ENCODE measurements around the gene SLC7A1. TPM values are rescaled to one million over a fixed set of nuclear protein-coding genes. Genes with fewer than 3 reads are reported as not detected.

SLC7A1 gene
- total RNA-seq, 1 donor from 2014 or later: 34.6 TPM

DNA sequence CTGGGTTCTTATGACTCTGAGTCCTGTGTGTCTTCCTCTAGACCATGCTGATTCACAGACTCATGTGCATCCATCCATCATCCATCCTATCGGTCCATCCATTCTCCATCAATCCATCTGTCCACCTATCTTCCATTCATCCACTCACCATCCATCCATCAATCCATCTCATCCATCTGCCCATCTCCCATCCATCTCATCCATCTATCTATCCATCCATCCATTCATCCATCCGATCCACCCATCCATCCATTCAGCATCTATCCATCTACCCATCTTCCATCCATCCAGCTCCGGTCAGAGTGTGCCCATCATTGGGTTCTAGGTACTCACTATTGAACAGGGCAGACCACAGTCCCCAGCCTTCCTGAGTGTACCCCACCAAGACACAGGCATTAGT, 75.6 kb downstream of the SLC7A1 start:
- no peak for DNase-seq (ENCODE audit: low spot score)
- intact Hi-C loops (cut with DNase I): no loop called here
- no peak for ATAC-seq

DNA sequence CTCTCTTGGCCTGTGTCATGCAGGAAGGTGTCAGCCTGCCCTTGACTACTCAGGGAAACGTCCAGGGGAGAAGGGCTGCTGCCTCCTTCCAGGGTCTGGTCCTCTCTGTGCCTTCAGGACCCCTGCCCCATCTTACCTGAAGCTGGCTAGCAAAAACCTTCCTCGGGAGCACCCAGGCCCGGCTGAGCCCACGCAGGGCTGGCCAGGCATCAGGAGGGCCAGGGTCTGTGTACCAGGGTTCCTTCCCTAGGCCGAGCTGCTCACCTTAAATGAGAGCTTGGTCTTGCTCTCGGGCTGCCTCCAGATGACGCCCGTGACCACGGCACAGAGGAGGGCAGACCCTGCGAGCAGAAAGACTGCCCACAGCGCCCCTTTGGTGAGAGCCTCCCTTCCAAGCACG, 78.6 kb downstream of the SLC7A1 start:
- peak; percentile 21 for DNase-seq (ENCODE audit: low spot score)
- no peak for ATAC-seq
- intact Hi-C loops (cut with DNase I): no loop called here

DNA sequence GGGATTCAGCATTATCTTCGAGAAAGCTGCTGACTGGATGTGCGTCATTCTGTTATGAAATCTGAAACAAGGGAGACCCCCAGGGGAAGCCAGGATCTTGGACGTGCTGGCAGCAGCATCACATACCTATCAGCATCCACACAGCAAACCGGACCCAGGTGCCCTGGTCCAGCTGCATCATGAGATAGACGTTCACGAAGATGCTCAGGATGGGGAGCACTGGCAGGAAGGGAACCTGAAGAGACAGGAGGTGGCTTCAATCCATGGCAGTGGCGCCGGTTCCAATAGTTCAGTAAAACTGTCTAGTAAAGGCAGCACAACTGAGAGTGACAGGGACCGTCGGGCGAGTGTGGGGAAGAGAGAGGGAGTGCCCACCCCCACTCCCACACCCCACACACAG, 79.5 kb downstream of the SLC7A1 start:
- ATAC-seq (no peak), DNase-seq (ENCODE audit: low spot score) (no peak)
- intact Hi-C loops (cut with DNase I): no loop called here

DNA sequence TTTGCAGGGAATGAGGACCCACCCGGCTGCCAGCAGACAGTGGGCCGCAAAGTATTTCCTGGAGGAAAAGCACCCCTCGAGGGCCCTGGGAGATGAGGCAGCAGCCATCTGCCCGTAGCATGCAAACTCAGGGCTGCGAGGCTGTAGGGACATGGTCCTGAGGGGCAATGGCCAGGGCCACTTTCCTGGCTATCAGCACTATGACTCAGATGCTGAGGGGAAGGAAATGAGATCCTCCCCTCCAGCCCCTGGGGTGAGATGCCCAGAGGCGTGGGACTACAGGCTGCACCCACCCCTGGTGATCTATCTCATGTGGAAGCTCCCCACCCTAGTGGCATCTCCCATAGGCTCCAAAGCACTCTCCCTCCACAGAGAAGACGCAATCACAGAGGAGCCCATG, 80.1 kb downstream of the SLC7A1 start:
- DNase-seq (ENCODE audit: low spot score) (no peak), ATAC-seq (no peak)
- intact Hi-C loops (cut with DNase I): no loop called here

DNA sequence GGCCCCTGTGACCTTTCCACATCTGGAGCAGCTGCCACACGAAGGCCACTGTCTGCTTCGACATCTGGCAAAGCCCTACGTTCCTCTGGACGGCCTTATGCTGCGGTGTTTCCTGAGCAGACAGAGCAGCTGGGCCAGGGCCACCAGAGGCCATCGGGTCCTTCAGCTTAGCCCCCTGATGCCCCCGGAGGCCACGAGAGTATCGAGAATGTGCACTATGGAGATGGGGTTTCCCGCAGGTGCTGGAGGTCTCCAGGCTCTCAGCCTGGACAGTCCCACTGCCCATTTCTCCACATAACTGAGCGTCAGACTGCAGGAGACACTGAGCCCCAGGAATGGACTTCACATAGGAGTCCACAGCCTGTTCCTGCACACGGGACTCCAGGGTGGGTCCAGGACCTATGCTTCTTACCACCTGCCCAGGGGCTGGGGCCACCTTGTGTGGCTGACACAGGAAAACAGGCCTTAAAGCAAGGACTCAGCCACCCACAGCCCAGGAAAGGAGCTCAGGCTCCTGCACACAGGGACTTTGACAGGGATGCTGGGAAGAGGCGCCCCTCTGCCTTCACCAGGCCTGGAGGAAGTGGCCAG, 80.7 kb downstream of the SLC7A1 start:
- ATAC-seq: no peak
- DNase-seq (ENCODE audit: low spot score): no peak
- intact Hi-C loops (cut with DNase I): no loop called here

DNA sequence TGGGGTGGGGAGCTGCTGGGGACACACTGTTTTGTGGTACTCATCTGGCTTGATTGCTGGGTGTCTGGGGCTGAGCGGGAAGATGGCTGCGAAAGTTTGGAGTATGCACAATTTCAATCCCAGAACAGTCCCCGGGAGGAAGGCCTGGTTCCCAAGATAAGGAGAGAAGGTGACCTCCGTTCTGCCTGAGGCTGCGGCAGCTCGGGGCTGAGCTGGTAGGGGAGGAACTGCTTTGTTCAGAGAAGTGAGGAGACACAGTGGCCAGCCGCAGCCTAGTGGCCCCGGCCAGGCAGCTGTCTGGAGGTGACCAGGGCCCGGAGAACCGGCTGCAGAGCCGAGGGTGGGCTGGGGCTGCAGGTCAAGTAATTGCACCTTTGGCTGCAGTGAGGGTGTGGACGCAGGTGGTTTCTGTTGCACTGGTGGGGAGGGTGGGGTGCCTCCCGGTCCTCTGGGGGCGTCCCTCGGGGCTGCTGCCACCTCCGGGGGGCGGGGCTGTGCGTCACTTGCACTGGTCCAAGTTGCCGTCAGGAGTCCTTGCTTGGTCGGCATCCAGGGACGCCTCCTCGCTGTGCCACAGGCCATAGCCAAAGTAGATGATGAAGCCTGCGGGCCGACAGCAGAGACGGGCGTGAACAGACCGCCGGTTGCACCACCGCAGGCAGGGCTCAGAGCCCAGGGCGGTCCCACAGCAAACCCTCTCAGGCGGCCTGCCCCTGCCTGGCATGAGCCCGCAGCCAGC, 81.3 kb downstream of the SLC7A1 start:
- DNase-seq (ENCODE audit: low spot score) (no peak), ATAC-seq (no peak)
- intact Hi-C loops (cut with DNase I): loop anchor here (2.0 kb wide), 1 partner anchor 329 kb away; no protein-coding TSS in a partner anchor

DNA sequence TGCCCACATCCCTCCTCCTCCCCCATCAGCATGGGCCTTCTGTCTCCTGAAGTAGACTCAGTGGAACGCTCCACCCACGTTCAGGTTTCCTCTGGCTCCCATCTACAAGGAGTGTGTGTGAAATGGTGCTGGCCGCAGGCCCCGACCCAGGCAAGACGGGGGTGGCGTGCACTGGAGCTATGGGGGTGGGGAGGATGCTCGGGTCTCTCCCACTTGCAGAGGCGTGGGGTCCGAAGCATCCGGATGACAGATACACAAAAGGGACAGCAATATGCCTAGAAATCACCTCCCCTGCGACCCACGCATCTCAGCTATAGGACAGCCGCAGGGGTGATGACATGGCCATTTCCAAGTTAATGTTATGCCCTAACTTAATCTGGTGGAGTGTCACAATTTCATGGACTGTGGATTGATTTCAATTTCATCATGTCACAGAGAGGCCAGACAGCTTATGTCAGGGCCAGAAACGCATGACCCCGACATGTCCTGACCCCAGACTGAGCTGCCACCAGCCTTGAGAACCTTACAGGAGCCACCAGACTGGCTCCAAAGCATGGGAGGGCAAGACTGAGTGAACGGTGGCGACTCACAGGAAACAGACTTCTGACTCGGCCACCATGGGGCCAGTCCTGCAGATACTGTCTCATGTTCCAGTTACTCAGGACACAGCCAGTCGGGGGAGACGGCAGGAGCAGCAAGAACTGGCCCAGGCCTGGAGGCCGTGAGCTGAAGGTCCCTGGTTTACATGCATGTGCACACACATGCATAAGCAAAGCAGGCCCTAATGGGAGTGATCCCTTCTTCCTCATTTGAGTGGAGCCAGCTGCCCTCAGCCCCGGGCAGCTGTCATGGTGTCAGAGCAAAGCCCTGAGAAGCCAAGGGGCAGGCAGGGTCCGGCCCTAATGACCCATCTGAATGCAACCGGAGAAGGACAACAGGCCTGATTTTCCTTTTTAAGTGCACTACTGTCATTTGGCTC, 82.2 kb downstream of the SLC7A1 start:
- intact Hi-C loops (cut with DNase I): loop anchor here (2.0 kb wide), 1 partner anchor 330 kb away; no protein-coding TSS in a partner anchor
- ATAC-seq (no peak), DNase-seq (ENCODE audit: low spot score) (no peak)

DNA sequence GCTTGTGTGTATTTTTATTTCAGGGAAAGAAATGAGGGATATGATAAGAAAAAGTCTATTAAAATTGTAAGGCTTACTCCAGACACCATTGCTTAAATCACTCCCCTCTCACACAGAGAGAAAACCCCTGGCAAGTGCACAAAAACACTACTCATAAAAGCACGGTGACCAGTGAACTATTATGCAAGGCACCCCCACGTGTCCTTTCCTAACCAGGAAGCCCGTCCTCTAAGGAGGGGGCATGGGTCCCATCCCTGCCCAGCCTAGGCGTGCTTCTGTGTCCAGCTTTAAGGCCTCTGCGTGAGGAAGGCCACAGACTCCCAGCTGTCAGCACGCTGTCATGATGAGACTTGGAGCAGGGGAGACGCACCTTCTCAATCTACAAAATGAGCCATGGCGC, 83.5 kb downstream of the SLC7A1 start:
- intact Hi-C loops (cut with DNase I): loop anchor here (2.0 kb wide), 1 partner anchor 331 kb away; no protein-coding TSS in a partner anchor
- DNase-seq (ENCODE audit: low spot score): no peak
- ATAC-seq: peak; percentile 90

DNA sequence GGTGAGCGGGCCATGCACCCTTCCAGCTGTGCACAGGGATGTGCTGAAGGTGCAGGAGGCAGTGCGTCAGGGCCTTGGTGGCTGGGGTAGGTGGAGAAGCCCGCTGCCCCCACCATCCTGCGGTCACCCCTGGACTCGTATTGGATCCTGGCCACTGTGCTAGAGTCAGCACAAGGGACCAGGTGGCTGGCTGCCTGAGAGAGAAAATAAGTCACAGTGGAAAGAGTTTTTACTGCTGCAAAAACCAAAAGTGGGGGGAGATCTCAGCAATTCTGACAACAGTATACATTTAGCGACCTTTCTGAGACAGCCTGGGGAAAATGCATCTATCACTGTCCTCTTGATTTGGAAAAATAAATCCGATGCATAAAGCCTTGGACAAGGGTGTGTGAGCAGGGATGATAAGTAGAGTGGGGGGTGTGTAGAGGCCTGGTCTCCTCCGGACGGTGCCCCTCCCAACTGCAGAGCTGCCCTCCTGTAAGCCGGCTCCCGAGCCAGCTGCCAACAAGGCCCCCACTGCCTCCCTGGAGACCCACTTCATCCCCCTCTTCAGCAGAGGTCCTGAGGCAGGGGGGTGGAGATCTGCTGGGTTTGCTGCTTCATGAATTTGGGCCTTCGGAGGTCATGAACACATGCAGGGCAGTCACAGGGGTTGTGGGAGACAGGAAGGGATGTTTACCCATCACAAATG, 84.2 kb downstream of the SLC7A1 start:
- DNase-seq (ENCODE audit: low spot score) (no peak), ATAC-seq (no peak)
- intact Hi-C loops (cut with DNase I): no loop called here

DNA sequence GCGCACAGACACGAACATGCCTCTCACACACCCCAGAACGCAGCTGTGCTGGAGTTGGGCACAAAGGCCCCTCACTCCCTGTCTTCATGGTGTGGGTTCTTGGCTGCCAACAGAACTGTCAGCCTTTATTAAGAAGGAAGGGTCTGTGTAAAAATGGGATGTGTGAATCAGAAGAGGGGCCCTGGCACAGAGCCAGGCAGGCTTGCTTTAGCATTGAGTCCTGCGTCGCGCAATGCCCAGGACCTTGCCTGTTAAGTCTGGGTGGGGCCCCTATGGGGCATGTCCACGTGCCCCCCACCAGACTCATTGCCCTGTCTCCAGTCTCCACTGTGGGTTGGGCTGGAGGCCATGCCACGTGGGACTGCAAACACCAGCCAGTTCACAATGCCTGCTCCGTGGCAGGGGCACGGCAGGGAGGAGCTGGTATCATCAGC, 84.8 kb downstream of the SLC7A1 start:
- DNase-seq (ENCODE audit: low spot score) (no peak), ATAC-seq (no peak)
- intact Hi-C loops (cut with DNase I): no loop called here

DNA sequence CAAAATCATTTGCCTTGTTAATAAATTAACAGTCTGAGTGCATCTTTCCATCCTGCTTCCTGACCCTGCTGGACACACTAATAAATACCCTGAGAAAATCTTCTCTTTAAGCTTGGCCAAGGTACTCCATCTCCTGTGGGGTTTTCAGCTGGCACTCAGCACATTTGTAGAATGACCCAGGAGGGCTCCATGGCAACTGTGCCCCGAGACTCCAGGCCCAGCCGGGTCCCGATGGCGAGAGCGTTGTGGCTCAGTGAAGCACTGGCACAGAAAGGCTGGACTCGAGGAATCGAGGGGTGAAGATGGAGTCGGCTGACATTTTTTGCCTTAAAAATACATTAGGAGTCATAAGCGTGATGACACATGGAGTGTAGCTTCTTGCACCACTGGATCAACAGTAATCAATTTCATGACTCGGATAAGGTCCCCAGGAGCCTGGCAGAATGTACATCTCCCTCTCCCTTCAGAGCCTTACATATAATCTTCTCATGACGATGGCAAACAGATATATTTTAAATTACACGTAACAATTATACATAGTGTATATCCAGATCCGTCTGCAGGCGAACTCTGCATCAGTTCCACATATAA, 85.4 kb downstream of the SLC7A1 start:
- ATAC-seq (no peak), DNase-seq (ENCODE audit: low spot score) (no peak)
- intact Hi-C loops (cut with DNase I): no loop called here

DNA sequence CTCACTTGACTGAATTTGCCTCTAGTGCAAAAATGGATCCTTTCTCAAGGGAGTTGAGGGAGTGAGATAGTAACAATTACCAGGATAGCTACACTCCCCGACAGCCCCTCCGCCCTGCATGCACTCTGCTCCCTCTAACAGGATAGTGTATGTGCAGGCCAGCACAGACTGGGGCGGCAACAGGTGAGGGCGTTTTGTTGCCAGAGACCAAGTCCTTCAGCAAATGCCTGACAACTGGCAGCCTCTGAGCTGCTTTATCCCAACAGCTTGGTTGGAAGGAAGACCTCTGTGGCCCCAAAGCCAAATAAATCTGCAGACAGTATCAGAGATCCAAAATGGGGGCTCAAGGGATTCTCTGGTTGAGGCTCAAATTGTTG, 86.6 kb downstream of the SLC7A1 start:
- intact Hi-C loops (cut with DNase I): no loop called here
- ATAC-seq: no peak
- no peak for DNase-seq (ENCODE audit: low spot score)

DNA sequence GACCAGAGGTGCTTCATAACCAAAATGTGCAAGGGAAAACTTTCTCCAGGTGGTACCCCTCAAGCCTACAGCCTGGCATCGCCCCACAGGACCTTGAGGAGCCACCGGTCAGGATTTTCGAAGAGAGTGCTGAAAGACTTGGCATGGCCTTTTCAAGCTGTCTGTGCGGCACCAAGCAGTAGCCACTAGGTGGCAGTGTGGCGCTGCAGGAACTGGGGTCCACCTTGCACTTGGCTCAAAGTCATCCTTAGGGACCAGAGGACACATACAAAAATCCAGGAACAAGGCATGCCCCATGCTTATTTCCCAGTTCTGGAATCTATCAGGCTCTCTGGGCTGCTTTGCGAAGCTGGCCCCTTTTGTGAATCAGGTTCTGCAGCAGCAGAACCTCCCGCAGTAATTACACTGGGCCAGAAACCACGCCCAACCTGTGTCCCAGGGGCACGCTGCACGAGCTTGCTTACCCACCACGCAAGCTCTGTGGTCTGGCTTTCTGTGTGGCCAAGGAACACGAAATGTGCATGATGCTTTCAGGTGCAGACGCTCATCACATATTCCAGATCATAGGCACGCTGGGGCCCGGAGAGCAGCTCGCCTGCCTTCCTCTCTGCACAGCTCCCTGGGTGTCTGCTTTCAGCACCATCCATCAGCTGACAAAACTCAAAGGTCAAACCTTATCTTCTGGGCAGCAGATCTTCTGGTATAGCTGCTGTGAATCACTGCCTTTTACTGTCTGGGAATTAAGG, 87.2 kb downstream of the SLC7A1 start:
- intact Hi-C loops (cut with DNase I): no loop called here
- DNase-seq (ENCODE audit: low spot score) (peak; percentile 93), ATAC-seq (peak; percentile 86)

DNA sequence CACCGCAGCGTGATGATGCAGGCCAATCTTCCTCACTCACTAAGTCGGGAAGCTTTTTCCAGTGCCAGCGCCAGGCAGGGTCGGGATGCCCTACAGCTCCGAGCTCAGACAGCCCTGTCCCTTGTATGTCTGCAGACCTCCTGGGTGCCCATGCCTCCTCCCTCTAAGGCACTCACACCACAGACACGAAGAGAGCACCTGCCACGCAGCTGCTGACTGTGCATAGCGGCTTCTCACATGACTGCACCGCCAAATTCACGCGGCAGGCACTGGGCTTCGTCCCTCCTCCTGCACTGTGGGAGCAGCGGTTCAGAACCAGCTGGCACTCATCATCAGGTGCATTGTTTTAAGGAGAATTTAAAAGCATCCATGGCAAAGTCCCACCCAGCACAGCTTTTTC, 88.1 kb downstream of the SLC7A1 start:
- ATAC-seq (no peak), DNase-seq (ENCODE audit: low spot score) (no peak)
- intact Hi-C loops (cut with DNase I): no loop called here

DNA sequence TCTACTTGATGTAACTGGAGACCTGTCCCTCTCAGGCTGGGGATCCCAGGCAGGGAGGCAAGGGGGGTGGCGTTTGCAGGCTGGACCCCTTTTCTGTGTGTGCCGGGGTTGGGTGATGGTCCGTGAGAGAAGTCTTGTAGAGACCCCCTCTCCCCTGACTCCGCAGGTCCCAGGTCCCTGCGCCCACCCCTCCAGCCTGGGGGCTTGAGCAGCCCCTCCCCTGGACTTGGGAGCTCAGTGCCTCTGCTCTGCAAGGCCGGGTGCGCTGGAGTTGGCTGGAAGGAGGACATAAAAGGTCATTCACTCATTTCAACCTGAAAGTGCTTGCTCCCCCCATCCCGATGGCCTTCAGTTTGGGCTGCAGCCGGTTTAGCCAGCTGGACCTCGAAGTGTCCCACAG, 89.5 kb downstream of the SLC7A1 start:
- ATAC-seq: no peak
- intact Hi-C loops (cut with DNase I): no loop called here
- no peak for DNase-seq (ENCODE audit: low spot score)

DNA sequence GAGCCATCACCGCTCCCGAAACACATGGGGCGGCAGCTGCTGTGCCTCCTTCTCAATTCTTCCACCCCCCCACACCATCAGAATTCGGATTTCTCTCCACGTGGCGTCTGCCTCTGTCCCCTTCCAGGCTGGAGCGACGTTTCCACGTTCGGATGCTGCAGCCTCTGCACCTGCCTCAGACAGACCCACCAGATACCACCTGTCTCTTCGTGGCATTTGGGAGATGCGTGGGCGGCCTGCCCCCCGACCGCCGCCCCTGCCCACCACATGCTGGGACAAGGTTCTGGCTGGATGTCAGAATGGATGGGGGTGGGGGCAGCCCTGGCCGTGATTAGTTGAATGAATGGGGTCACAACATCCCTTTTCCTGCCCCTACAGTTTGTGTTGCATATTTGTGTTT, 90.0 kb downstream of the SLC7A1 start:
- no peak for DNase-seq (ENCODE audit: low spot score)
- ATAC-seq: no peak
- intact Hi-C loops (cut with DNase I): no loop called here

DNA sequence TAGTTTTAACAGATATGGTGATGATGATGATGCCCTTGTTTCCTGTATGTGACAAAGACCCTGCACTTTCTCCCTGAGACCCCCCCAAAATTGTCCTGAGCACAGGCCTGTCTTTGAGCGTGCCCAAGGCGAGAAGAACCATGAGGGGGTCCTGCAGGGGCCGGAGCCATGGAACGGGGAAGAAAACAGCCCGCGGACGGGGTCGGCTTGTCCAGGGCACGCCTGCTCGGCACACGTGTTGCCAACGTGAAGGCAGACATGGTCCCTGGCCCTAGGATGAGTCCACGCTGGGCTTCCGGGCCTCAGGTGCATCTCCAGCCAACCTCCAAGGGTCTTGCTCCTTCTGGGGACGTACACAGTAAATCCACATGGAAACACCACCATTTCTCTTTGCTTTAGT, 90.8 kb downstream of the SLC7A1 start:
- ATAC-seq: no peak
- no peak for DNase-seq (ENCODE audit: low spot score)
- intact Hi-C loops (cut with DNase I): no loop called here
